ENCODE data around the gene FICD. TPM values are rescaled to one million over a fixed set of nuclear protein-coding genes. Genes with fewer than 3 reads are reported as not detected.

FICD gene
- total RNA-seq, 1 donor from 2014 or later: 30.8 TPM

GRCh38 chr12:108562348-108563135 is 47.5 kb downstream of the FICD start, which contains the start of gene ISCU:
Gene ISCU, plus strand, starts transcription at chr12:108562596. Its CDS starts 27 bp downstream, at chr12:108562623.
- H3K4me3 ChIP-seq: peak within 1 kb of the TSS; percentile 96
- intact Hi-C loops (cut with DNase I): loop anchor here (1.0 to 5.0 kb wide), 11 partner anchors 47 to 1435 kb away; partner anchors contain the start of genes ALKBH2, ANKRD13A, FICD and GIT2
- no peaks in the 10 kb centered on the region for H3K27me3 ChIP-seq
- TF ChIP-seq CTCF (IDR thresholded peaks at IDR 0.05): no peak
- H3K4me1 ChIP-seq: peaks cover 7 to 37% of the 10 kb centered on the region in 2 donors
- DNase-seq (ENCODE audit: low spot score in 2 of 2): peak; percentile 79 to 97
- H3K36me3 ChIP-seq: peaks cover 25 to 36% of the 10 kb centered on the region in 2 donors
- peak within 1 kb of the TSS; percentile 90 to 95 for H3K27ac ChIP-seq
- H3K9me3 ChIP-seq: no peaks in the 10 kb centered on the region

GRCh38 chr12:108563136-108563803 is 48.2 kb downstream of the FICD start:
- Histone ChIP-seq H3K36me3 (peaks cover 32 to 36% of the 10 kb centered on the region in 2 donors), H3K27ac (peak overlapping the region; percentile 90 to 95), H3K4me1 (peaks cover 7 to 31% of the 10 kb centered on the region in 2 donors), H3K27me3 (no peaks in the 10 kb centered on the region), H3K9me3 (no peaks in the 10 kb centered on the region), H3K4me3 (peak overlapping the region; percentile 96)
- DNase-seq (ENCODE audit: low spot score in 2 of 2): peak; percentile 62 to 91
- TF ChIP-seq CTCF (IDR thresholded peaks at IDR 0.05): peak; percentile 69 to 87 (median 81)
- intact Hi-C loops (cut with DNase I): loop anchor here (2.0 to 5.0 kb wide), 8 partner anchors 102 to 1434 kb away; partner anchors contain the start of genes ANKRD13A, GIT2, PRDM4 and SSH1

- Histone ChIP-seq H3K27me3 (no peaks in the 10 kb centered on the region), H3K9me3 (no peaks in the 10 kb centered on the region), H3K4me1 (peaks cover 7 to 30% of the 10 kb centered on the region in 2 donors), H3K36me3 (peaks cover 37 to 41% of the 10 kb centered on the region in 2 donors), H3K4me3 (peak overlapping the region; percentile 96), H3K27ac (peak overlapping the region in 1 of 2 donors; percentile 29)
- DNase-seq (ENCODE audit: low spot score in 2 of 2): no peak
- no peak for TF ChIP-seq CTCF (IDR thresholded peaks at IDR 0.05)
- intact Hi-C loops (cut with DNase I): loop anchor here (1.0 to 5.0 kb wide), 9 partner anchors 55 to 1434 kb away; partner anchors contain the start of genes ANKRD13A, GIT2, PRDM4 and SSH1
These were observed 48.7 kb downstream of the FICD start for GRCh38 chr12:108563804-108564151.

- peak in 1 of 2 donors; percentile 52 for DNase-seq (ENCODE audit: low spot score in 2 of 2)
- Histone ChIP-seq H3K36me3 (peaks cover 44 to 50% of the 10 kb centered on the region in 2 donors), H3K9me3 (no peaks in the 10 kb centered on the region), H3K27me3 (no peaks in the 10 kb centered on the region), H3K4me1 (peaks cover 5 to 23% of the 10 kb centered on the region in 2 donors), H3K4me3 (no peak overlapping the region), H3K27ac (peak overlapping the region; percentile 13 to 29)
- no peak for TF ChIP-seq CTCF (IDR thresholded peaks at IDR 0.05)
- intact Hi-C loops (cut with DNase I): loop anchor here (1.0 to 5.0 kb wide), 5 partner anchors 54 to 1433 kb away; partner anchors contain the start of genes ANKRD13A, GIT2, PRDM4 and USP30
These were observed 49.6 kb downstream of the FICD start for GRCh38 chr12:108564724-108565123.

- Histone ChIP-seq H3K9me3 (no peaks in the 10 kb centered on the region), H3K27ac (peak overlapping the region in 1 of 2 donors; percentile 13), H3K27me3 (no peaks in the 10 kb centered on the region), H3K36me3 (peaks cover 44 to 52% of the 10 kb centered on the region in 2 donors), H3K4me1 (peaks cover under 1 to 18% of the 10 kb centered on the region in 2 donors), H3K4me3 (no peak overlapping the region)
- no peak for TF ChIP-seq CTCF (IDR thresholded peaks at IDR 0.05)
- DNase-seq (ENCODE audit: low spot score in 2 of 2): peak in 1 of 2 donors; percentile 28
- intact Hi-C loops (cut with DNase I): no loop called here
These were observed 50.1 kb downstream of the FICD start for GRCh38 chr12:108565146-108565545.

Data from ascending aorta (tissue), 2 donors.